Neuronal stem cell (in vitro differentiated cells): ENCODE data around the gene SIK2.

ENCODE experiments used
- DNase-seq: peaks from one replicate; pipeline ENCODE4 v3.0.0-alpha.2; 2013; ENCODE audit warnings: low spot score
- H2AFZ ChIP-seq: one replicate; pipeline ENCODE4 v1.6.1; 2013; ENCODE audit warnings: mild to moderate bottlenecking, low read length, inconsistent platforms
- H2AK5ac ChIP-seq: 2 replicates; pipeline ENCODE4 v1.6.1; 2013; ENCODE audit warnings: low read depth, mild to moderate bottlenecking, inconsistent platforms, low read length, moderate library complexity, mixed read lengths
- H2BK120ac ChIP-seq: 2 replicates; pipeline ENCODE4 v1.6.1; 2013; ENCODE audit warnings: low read depth, mild to moderate bottlenecking, inconsistent platforms, low read length, moderate library complexity, mixed read lengths
- H2BK12ac ChIP-seq: one replicate; pipeline ENCODE4 v1.6.1; 2013; ENCODE audit warnings: low read length, inconsistent platforms
- H2BK15ac ChIP-seq: 2 replicates; pipeline ENCODE4 v1.6.1; 2013; ENCODE audit warnings: mild to moderate bottlenecking, low read length, inconsistent platforms, mixed read lengths
- H2BK5ac ChIP-seq: one replicate; pipeline ENCODE4 v1.6.1; 2013; ENCODE audit warnings: inconsistent platforms, mild to moderate bottlenecking, low read length, moderate library complexity
- H3K14ac ChIP-seq: one replicate; pipeline ENCODE4 v1.6.1; 2013; ENCODE audit warnings: low read length, inconsistent platforms
- H3K18ac ChIP-seq: 2 replicates; pipeline ENCODE4 v1.6.1; 2013; ENCODE audit warnings: low read length, inconsistent platforms
- H3K23ac ChIP-seq: 2 replicates; pipeline ENCODE4 v1.6.1; 2013; ENCODE audit warnings: low read depth, mild to moderate bottlenecking, mixed read lengths, low read length, inconsistent platforms; ENCODE audit not compliant: poor library complexity
- H3K27ac ChIP-seq: replicated peaks from 3 replicates; pipeline ENCODE4 v1.5.1; 2013; ENCODE audit warnings: low read length, inconsistent platforms
- H3K27me3 ChIP-seq, 3 experiments: 2 replicates each; pipeline ENCODE4 v1.6.1; 2013; ENCODE audit warnings: low read length in 3 of 3, mild to moderate bottlenecking in 2 of 3, inconsistent platforms in 1 of 3, low read depth in 1 of 3, mixed read lengths in 1 of 3, moderate library complexity in 1 of 3; ENCODE audit not compliant: control insufficient read depth in 3 of 3, insufficient read depth in 3 of 3
- H3K36me3 ChIP-seq, 2 donors: replicated peaks in 1 of 2; 2 replicates each; pipeline ENCODE4 v1.6.1; 2013; ENCODE audit warnings: low read length in 2 of 2; ENCODE audit not compliant: control insufficient read depth in 2 of 2, insufficient read depth in 2 of 2
- H3K4ac ChIP-seq: 2 replicates; pipeline ENCODE4 v1.6.1; 2013; ENCODE audit warnings: inconsistent platforms, mild to moderate bottlenecking, low read length, moderate library complexity
- H3K4me1 ChIP-seq, 2 donors: 1 replicate in 1 of 2; 2 replicates in 1 of 2; pipeline ENCODE4 v1.6.1; 2013; ENCODE audit warnings: low read length in 2 of 2, low read depth in 1 of 2; ENCODE audit not compliant: control insufficient read depth in 2 of 2, insufficient read depth in 1 of 2
- H3K4me2 ChIP-seq: one replicate; pipeline ENCODE4 v1.6.1; 2013; ENCODE audit warnings: mild to moderate bottlenecking, low read length, inconsistent platforms; ENCODE audit not compliant: insufficient read depth, poor library complexity, severe bottlenecking
- H3K4me3 ChIP-seq, 2 donors: 2 replicates each; pipeline ENCODE4 v1.5.1; 2013; ENCODE audit warnings: low read length in 2 of 2, mild to moderate bottlenecking in 2 of 2, inconsistent platforms in 1 of 2, moderate library complexity in 1 of 2
- H3K79me1 ChIP-seq: one replicate; pipeline ENCODE4 v1.6.1; 2013; ENCODE audit warnings: low read depth, mild to moderate bottlenecking, inconsistent platforms, low read length, moderate library complexity
- H3K9ac ChIP-seq: one replicate; pipeline ENCODE4 v1.6.1; 2013; ENCODE audit warnings: mild to moderate bottlenecking, low read depth, low read length, inconsistent platforms; ENCODE audit not compliant: poor library complexity
- H3K9me3 ChIP-seq, 2 donors: replicated peaks in 1 of 2; 2 replicates each; pipeline versions ENCODE3 to v1.6.1; 2013; ENCODE audit warnings: low read length in 2 of 2, mild to moderate bottlenecking in 2 of 2, inconsistent platforms in 1 of 2, low read depth in 1 of 2, mixed read lengths in 1 of 2, moderate library complexity in 1 of 2; ENCODE audit not compliant: control insufficient read depth in 2 of 2, insufficient read depth in 1 of 2
- H4K8ac ChIP-seq: one replicate; pipeline ENCODE4 v1.6.1; 2013; ENCODE audit warnings: low read depth, mild to moderate bottlenecking, inconsistent platforms, low read length, moderate library complexity
- H4K91ac ChIP-seq: one replicate; pipeline ENCODE4 v1.6.1; 2013; ENCODE audit warnings: low read length, low read depth, mild to moderate bottlenecking, inconsistent platforms; ENCODE audit not compliant: poor library complexity
- WGBS, 2 donors: extraction: QIAGEN DNeasy Blood & Tissue Kit; methylation state at CpG; one replicate each; pipeline ENCODE4 v1.1.7; 2013; ENCODE audit warnings: missing lambda C conversion rate in 2 of 2, mixed read lengths in 1 of 2; ENCODE audit not compliant: insufficient read length in 2 of 2, insufficient replicate concordance in 1 of 2; ENCODE audit errors: extremely low coverage in 2 of 2; 5-methylcytosine and 5-hydroxymethylcytosine counted together

The SIK2 gene

GRCh38 chr11:111574373-111575225 lies 27.6 kb upstream of the SIK2 start:
- no peak overlapping the region for H3K23ac ChIP-seq
- no peak overlapping the region for H3K18ac ChIP-seq
- no peak overlapping the region for H2BK5ac ChIP-seq
- WGBS, 2 donors: no CpG with 5 or more reads among the region's 7 CpGs
- no peak overlapping the region for H3K27ac ChIP-seq
- H2BK12ac ChIP-seq: no peak overlapping the region
- no peak overlapping the region for H3K9ac ChIP-seq
- DNase-seq: no peak
- no peak overlapping the region for H2AK5ac ChIP-seq
- H3K4me1 ChIP-seq: peaks cover 3 to 5% of the 10 kb centered on the region in 2 donors
- no peak overlapping the region for H2BK15ac ChIP-seq
- no peaks in the 10 kb centered on the region for H3K36me3 ChIP-seq
- no peak overlapping the region for H2AFZ ChIP-seq
- H3K27me3 ChIP-seq: peaks cover 0 to 7% (median 0%) of the 10 kb centered on the region in 3 experiments
- no peaks in the 10 kb centered on the region for H3K9me3 ChIP-seq
- no peak overlapping the region for H4K8ac ChIP-seq
- no peak overlapping the region for H3K4me3 ChIP-seq
- H3K4me2 ChIP-seq: no peak overlapping the region
- no peak overlapping the region for H3K14ac ChIP-seq
- no peak overlapping the region for H2BK120ac ChIP-seq
- H3K4ac ChIP-seq: no peak overlapping the region
- no peaks in the 10 kb centered on the region for H3K79me1 ChIP-seq
- H4K91ac ChIP-seq: no peak overlapping the region

GRCh38 chr11:111575740-111576139 lies 26.5 kb upstream of the SIK2 start:
- Histone ChIP-seq H2BK15ac (no peak overlapping the region), H3K27ac (no peak overlapping the region), H4K8ac (no peak overlapping the region), H2AFZ (no peak overlapping the region), H3K14ac (no peak overlapping the region), H2BK5ac (no peak overlapping the region), H3K79me1 (no peaks in the 10 kb centered on the region), H3K18ac (no peak overlapping the region), H3K23ac (no peak overlapping the region), H3K4me1 (no peaks in the 10 kb centered on the region), H3K4me3 (no peak overlapping the region), H3K4ac (no peak overlapping the region), H4K91ac (no peak overlapping the region), H3K27me3 (peaks cover 0 to 11% (median 0%) of the 10 kb centered on the region in 3 experiments), H3K9me3 (no peaks in the 10 kb centered on the region), H2AK5ac (no peak overlapping the region), H3K4me2 (no peak overlapping the region), H2BK12ac (no peak overlapping the region), H2BK120ac (no peak overlapping the region), H3K36me3 (no peaks in the 10 kb centered on the region), H3K9ac (no peak overlapping the region)
- no CpG with 5 or more reads among the region's 6 CpGs for WGBS, 2 donors
- DNase-seq: no peak

- no peak overlapping the region for H2AFZ ChIP-seq
- peaks cover 0 to 14% (median 0%) of the 10 kb centered on the region in 3 experiments for H3K27me3 ChIP-seq
- no peaks in the 10 kb centered on the region for H3K79me1 ChIP-seq
- H3K18ac ChIP-seq: no peak overlapping the region
- no peak overlapping the region for H3K4me3 ChIP-seq
- no peaks in the 10 kb centered on the region for H3K4me1 ChIP-seq
- no peak overlapping the region for H2BK120ac ChIP-seq
- no peaks in the 10 kb centered on the region for H3K9me3 ChIP-seq
- H3K36me3 ChIP-seq: no peaks in the 10 kb centered on the region
- no peak overlapping the region for H3K23ac ChIP-seq
- DNase-seq: no peak
- no peak overlapping the region for H2BK12ac ChIP-seq
- no peak overlapping the region for H3K14ac ChIP-seq
- H2BK5ac ChIP-seq: no peak overlapping the region
- no peak overlapping the region for H2AK5ac ChIP-seq
- no peak overlapping the region for H3K9ac ChIP-seq
- H4K91ac ChIP-seq: no peak overlapping the region
- no peak overlapping the region for H4K8ac ChIP-seq
- H2BK15ac ChIP-seq: no peak overlapping the region
- H3K4ac ChIP-seq: no peak overlapping the region
- no peak overlapping the region for H3K27ac ChIP-seq
- no peak overlapping the region for H3K4me2 ChIP-seq
- no CpG with 5 or more reads among the region's 4 CpGs for WGBS, 2 donors
Measured at GRCh38 chr11:111577821-111578220, 24.4 kb upstream of the SIK2 start.

GRCh38 chr11:111581341-111581740 lies 20.9 kb upstream of the SIK2 start:
- Histone ChIP-seq H4K8ac (no peak overlapping the region), H4K91ac (no peak overlapping the region), H3K14ac (no peak overlapping the region), H3K9me3 (no peaks in the 10 kb centered on the region), H3K4me2 (no peak overlapping the region), H3K27ac (no peak overlapping the region), H2BK120ac (no peak overlapping the region), H2AK5ac (no peak overlapping the region), H2BK5ac (no peak overlapping the region), H3K23ac (no peak overlapping the region), H3K36me3 (no peaks in the 10 kb centered on the region), H3K18ac (no peak overlapping the region), H2BK15ac (no peak overlapping the region), H3K9ac (no peak overlapping the region), H3K4me1 (no peaks in the 10 kb centered on the region), H2AFZ (no peak overlapping the region), H3K27me3 (peaks cover 0 to 10% (median 0%) of the 10 kb centered on the region in 3 experiments), H3K4me3 (no peak overlapping the region), H2BK12ac (no peak overlapping the region), H3K79me1 (no peaks in the 10 kb centered on the region), H3K4ac (no peak overlapping the region)
- no CpG with 5 or more reads among the region's 1 CpG for WGBS, 2 donors
- no peak for DNase-seq
